T-helper 2 cell treated with Interferon-gamma antibody and Interleukin-4, amounts not matched to agents 100 ng/mL and 5 ng/mL, for 36 hours (primary cell): ENCODE data around the gene PDE4D. TPM values are rescaled to one million over a fixed set of nuclear protein-coding genes. Genes with fewer than 3 reads are reported as not detected.
"Not testable (repeated sequence)": the region's sequence is repeated elsewhere in the genome, so short reads cannot be mapped to it uniquely, and the experiment has no call there.

Experiments
- intact Hi-C: fragments of 100-400 bp; cut with micrococcal nuclease; formaldehyde crosslinking; loops from one replicate; pipeline ENCODE4 v1.15.1; 2023
- total RNA-seq: library from RNA; stranded (reverse); gene quantifications from 2 replicates; pipeline ENCODE4 v1.2.3, GENCODE V29; 2022

PDE4D gene
- total RNA-seq, 1 donor from 2014 or later: 60.2 TPM

DNA sequence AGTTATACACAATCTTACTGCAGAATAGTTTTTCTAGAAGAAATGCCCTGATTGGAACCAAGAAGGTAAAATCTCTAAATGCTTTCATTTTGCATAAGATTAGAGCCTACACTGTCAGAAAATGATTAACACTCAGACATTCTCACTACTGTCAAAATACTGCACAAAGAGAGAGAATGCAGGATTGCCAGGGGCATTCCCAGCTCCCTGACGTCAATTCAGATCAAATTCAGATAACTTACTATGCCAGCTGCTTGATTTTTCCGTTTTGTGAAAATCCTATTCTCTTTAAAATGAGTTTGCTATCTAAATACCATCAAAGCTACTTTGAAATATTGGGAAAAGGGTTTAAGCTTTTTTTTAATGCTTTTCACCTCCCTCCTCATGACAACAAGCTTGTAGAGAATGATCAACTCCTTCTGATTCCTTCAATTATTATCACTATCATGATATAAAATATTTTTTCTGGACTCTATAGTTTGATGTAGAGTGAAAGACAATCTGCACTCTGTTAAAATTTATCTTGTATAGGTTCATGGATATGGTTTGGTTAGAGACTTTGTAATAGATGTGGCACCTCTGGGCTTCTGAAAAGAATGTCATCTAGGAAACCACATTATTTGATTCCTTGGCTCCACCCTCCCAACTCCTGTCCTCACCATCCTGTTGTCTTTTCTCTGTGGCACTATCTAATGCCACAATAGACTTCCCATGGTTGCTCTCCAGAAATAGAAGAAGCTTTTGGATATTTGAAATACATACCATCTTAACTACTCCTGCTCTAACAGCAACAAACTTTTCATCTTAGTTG, 407.7 kb downstream of the PDE4D start:
- intact Hi-C loops: no loop called here

DNA sequence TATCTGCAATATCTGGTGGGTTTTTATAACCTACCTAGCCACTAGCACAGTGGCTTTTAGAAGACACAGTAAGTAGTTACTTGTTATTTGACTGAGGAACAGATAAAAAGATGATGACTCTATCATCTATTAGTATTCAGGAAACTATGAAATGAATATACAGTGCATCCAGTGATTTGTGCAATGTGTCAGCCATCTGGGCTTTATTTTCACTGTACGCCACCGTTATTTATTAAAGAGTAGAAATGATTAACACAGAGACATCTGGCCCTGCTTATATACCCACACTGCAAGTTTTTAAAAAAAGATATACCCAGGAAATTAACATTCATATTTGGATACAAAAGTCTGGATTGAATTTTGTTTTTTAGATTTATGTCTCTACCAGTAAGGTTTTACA, 408.4 kb downstream of the PDE4D start:
- intact Hi-C loops: no loop called here

DNA sequence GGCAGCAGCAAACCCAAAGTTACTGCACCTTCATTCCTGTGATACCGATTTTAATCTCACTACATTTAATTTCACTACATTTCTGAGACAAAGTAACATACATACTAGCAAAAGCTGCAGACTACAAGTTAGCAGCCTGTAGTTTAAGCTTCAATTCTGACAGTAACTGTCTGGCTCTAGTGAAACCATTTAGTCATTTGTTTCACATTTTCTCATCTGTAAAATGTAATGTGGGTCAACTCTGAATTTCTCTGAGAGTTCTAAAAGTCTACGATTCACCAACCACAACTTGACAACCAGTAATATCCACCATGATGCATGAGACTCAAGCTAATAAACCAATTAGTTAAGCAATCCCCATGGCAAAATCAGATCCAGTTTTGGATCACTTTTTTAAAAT, 408.9 kb downstream of the PDE4D start:
- intact Hi-C loops: no loop called here

DNA sequence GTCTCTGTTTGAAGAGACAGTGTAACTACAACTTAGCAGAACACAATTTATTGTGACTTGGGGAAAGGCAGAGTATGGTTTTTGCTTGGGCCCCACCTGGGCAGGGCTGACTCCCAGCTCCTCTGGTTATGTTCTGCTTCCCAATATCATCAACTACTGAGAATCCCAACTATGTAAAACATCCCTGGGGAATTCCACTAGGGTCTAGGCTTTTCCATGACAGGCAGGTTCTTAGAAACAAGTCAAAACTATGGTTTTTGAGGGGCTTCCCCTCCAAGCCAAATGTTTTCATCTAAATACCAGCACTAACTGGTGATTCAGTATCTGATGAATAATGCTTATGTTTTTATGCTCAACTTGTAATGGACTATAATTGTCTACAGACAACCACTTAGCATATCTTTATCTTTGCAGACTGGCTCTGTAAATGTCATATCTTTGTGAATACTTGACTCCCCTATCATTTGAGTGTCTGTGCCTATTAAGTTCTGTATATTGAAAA, 409.5 kb downstream of the PDE4D start:
- intact Hi-C loops: no loop called here

DNA sequence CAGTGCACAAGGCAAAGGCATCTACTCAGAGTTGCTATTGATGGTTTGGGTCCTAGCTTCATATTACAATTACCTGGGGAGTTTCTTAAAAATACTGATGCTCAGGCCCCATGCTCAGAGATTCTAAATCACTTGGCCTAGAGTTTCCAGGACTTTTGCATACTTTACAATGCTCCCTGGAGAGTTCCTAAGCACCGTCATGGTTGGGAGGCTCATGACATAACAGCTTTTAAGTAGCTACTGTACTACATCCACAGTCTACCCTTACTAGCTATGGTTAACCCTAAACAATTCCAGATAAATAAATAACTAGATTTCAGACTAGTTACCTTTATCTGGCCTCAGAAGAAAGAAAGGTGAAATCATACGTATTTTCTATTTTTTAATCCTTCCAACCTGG, 414.4 kb downstream of the PDE4D start:
- intact Hi-C loops: no loop called here

DNA sequence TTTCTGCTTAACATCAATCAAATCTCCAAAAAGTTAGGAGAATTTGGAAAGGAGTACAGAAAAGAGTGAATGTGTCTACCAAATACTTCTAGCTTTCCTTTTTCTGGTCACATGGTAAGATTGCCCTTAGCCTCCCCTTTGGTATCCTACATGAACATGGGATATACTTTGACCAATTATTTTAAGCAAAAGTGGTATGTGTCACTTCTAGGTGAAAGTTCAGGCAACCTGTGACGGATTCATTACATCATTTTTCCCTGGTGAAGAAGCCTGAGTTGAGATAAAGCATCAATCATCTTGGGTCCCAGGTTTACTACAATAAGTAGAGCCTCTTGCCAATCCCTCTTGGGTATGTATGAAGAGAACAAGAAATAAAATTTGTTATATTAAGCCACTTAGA, 419.2 kb downstream of the PDE4D start:
- intact Hi-C loops: no loop called here

DNA sequence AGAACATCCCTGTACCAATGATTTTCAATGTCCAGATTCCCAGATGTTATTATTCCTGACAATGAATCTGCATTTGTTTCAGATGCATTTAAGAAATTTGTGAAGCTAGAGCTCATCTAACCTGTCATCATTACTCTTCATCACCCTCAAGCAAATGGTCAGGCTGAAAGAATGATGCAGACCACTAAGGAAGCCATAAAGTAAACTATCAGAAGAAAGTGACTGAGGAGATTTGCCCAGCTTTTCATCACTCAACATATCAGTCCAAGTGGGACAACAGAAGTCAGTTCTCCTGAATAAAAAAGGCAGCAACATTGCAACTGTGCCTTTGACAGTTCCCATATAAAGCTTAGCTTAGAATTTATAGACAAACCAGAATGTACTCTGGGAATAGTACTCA, 419.9 kb downstream of the PDE4D start:
- intact Hi-C loops: no loop called here

DNA sequence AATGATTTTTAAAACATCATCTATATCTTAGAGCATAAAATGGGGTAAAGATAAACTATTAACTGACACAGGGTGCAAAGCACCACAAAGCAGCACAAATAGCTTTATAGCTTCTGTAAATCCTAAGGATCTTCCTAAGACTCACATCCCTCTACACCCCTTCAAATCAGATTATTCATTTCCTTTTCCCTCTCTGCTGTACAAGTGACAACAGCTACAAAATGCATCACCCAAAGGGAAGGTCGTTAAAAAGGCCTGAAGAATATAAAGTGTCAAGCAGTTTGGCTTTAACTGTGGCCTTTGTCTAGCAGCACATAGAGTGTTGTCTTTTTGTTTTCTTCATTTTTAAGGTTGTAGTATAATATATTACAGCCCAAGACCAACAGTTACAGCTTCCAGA, 422.1 kb downstream of the PDE4D start:
- intact Hi-C loops: no loop called here

DNA sequence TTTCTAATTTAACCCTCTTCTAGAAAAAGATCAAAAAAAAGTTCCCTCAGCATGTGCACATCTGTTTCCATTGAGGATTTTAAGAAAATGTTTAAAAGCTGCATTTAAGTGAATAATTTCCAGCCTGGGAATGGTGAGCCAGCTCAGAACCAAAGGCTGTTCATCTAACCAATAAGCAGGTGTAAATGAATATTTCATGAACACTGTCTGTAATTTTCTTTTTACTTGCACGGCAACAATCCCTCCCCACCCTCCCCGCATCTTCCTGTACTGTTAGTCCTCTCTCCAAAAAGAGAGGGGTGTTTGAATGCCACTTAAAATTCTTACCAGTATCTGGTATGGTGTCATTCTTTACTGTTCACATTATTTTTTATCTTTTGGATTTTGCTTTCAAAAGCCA, 425.6 kb downstream of the PDE4D start:
- intact Hi-C loops: no loop called here

DNA sequence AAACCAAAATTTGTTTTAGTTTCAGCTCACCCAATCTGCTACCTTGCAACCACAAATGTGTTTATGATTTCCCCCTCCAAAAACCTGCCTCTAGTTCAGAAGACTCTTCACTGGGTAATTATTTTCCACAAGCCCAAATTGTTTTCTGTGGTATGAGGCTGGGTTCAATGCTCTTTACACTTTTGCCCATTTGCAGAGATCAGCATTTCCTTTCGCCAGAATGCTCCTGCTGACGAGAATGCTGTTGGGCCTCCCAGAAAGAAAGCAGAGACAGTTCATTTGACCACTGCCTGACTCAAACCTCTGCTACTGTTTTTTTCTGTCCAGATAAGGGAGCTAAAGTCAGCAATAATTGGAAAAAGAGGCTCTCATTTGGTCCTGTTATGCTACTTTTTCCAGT, 427.3 kb downstream of the PDE4D start:
- intact Hi-C loops: no loop called here

DNA sequence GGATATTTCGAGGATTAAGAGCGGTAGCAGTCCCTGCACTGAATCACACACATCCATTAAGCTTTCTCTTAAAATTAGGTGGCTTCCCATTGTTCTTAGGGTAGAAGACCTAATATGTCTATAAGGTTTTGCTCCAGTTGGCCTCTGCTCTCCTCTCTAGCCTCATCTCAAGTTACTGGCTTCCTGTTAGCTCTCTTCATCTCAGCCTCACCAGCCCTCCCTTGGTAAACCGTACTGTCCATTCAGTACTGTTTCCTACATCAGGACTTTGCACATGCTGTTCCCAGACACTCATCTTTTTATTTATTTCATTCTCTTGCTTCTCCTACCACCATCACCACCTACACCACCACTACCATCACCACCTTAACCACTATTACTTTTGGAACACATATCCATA, 428.6 kb downstream of the PDE4D start:
- intact Hi-C loops: no loop called here

DNA sequence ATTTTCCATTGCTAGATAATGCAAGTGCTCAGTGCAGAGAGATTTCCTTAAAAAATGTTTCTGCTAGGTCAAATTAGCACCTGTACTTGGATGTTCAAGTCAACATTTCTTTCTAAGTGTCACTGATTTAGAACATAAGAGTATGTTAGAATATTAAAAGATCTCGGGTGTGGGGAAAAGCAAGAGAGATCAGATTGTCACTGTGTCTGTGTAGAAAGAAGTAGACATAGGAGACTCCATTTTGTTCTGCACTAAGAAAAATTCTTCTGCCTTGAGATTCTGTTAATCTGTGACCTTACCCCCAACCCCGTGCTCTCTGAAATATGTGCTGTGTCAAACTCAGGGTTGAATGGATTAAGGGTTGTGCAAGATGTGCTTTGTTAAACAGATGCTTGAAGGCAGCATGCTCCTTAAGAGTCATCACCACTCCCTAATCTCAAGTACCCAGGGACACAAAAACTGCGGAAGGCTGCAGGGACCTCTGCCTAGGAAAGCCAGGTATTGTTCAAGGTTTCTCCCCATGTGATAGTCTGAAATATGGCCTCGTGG, 429.8 kb downstream of the PDE4D start:
- intact Hi-C loops: not testable (repeated sequence)

DNA sequence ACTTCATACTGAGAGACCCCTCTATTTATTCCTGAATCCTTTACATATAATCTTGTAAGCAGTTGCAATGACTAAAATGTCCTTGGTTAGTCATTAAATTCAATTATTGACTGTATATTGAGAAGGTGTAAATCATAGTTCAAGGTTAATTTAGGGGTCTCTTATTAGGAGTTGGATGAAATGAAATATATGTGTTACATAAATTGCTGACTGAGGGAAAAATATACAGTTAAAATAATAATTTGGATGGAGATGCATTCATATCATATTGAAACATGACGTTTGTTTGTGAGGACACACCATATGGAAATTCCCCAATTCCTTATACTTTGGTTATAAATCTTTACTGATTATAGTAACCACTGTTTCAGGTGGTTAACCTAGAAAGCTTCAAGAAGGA, 430.6 kb downstream of the PDE4D start:
- intact Hi-C loops: no loop called here

DNA sequence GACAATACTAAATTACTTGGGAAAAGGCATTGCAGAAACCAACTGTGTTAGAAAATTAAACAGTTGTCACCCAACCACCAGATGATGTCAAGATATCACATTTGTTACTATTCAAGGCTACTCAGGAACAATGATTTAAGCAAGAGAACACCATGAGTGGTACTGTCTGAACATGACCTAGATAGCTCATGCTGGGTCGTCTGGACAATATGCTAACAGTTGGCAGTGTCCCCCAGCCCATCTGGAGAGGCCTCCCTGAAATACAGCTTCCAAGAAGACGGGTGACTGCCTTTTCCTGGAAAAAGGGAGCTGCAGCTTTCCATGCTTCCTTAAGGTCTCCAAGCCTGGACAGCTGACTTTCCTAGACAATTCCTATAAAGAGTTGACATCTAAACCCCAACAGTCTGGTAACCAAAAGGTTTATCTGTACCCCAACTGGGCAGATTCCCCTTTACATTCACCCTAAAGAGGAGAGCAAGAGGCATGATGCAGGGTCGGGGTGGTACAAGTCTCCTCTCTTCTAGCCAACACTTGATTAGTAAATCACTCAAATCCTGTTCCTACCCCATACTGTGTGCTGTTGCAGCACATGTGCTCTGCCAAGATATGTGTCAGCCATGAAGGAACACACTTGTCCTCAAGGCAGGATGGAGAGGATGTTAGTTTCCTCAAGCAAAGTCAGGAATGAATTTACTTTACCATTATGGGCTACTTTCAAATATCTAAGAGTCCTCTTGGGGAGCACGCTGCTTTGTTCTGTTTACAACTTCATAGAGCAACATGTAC, 433.0 kb downstream of the PDE4D start:
- intact Hi-C loops: no loop called here

DNA sequence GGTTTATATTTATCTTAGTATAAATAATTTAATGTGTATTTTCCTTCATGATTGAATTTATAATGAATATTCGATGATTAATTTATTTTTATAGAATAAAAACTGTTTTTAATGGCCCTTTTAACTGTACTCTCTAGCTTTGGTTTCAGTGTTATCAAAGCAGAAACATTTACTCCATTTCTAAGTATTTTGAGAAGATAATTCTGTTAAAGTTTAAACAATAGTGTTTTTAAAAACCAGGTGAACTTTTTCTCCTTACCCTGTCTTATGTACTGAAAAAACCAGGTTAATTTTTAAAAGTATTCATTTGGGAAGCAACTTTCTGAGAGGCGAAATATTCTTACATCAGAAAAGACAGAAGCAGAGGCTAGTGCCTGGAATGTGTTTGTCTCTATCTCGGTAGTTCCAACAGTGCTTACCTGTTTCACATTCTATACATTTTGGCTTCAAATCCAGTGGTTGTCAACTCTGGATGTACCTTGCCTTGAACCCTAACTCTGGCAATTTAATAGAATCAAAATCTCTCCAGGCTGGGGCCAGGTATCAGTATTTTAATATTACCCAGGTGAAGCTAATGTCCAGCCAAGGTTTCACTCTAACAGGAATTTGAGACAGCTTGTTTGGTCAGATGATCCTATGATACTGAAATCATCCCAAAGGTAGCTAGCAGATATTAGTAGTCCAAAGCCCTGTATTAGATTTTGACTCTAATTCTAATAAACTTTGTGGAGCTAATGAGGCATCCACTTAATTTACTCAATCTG, 434.4 kb downstream of the PDE4D start:
- intact Hi-C loops: no loop called here

DNA sequence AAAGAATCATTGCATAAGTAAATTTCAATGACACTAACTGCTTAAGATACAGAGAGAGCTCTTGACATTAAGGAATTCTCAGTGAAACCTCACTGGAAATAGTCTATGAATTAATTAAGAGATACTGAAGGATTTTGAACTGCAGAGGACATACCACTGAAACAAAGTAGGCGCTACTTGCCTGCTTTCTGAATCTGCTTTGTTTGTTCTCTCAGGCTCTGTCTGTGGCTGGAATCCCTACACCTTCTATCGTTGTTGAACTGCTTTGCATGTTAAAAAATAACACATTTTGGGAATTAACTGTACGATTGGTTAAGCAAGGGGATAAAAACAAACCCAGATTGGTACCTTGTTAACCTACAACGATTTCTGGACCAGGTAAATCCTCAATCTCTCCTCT, 435.2 kb downstream of the PDE4D start:
- intact Hi-C loops: no loop called here

DNA sequence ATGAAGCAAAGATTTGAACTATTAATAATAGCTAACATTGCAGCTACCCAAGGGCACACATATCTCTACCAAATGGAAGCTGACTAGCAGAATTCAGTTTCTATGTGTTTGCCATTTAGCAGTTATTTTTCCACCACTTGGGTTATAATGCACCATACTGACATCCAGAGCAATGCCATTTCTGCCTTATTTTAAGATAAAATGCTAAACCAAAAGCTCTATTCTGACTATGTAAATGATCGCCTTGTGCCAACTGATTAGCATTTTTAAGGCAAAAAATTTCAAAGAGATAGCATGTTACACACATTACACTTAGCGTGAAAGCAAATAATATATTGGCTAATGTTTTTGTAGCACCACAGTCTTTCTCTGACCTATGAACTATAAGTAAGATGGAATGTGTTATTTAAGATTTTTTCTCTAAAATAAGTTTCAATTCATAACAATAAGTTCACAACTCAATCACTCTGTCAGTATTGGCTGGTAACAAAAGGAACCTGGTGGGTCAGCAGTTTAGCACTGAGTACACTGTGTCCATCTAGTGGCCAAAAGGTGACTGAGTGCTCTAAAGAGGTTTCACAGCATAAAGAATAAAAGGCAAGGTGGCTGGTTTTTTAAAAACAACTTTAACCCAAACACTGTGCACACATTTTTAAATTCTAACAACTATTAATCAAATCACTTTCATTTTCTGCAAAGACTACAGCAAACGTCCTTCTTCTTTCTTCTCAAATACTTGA, 443.5 kb downstream of the PDE4D start:
- intact Hi-C loops: no loop called here

DNA sequence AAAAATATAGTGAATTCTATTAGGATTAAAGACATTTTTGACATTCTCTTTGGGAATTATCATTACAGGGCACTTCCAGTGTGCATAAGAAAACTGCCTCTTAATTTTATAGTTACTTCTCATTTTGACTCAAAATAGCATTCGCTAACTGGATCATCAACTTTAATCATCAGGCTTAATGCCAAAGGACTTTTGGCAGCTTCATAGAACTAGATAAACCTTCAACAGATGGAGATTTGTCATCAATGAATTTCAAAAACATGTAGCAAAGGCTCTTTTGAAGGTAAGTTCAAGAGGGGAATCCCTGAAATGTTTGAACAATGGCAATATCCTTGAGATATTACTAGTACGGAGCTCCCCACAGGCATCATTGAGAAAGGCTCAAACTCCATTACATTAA, 447.2 kb downstream of the PDE4D start:
- intact Hi-C loops: no loop called here

DNA sequence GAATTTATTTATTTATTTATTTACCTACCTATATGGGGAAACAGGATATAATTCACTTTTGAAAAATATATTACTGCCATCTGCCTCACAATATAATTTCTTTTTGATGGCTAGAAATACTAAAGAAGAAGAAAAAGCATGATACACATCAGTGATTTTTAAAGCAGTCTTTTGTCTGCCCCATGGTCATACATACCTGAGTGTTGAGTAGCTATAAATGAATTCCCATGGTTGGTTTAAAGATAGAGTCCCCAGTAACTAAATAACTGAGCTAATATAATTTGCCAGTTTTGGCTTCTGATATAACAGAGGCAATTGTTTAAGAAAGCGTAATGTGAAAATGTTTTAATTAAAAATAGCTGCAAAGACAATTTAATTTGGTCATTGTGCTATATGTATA, 447.8 kb downstream of the PDE4D start:
- intact Hi-C loops: no loop called here

DNA sequence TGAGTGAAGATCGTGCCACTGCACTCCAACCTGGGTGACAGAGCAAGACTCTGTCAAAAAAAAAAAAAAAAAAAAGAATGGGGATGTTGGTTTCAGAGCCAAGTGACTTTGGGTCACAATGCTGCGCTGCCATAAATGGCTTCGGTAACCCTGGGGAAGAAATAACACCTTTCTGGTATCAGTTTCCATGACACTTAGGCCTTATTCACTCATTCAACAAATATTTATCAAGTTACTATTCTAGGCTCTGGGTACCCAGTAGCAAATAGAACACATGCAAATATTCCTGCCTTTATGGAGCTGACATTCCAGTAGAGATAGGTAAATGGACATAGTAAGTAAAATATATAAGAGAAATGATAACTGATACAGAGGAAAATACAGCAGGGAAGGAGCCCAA, 454.2 kb downstream of the PDE4D start:
- intact Hi-C loops: no loop called here

DNA sequence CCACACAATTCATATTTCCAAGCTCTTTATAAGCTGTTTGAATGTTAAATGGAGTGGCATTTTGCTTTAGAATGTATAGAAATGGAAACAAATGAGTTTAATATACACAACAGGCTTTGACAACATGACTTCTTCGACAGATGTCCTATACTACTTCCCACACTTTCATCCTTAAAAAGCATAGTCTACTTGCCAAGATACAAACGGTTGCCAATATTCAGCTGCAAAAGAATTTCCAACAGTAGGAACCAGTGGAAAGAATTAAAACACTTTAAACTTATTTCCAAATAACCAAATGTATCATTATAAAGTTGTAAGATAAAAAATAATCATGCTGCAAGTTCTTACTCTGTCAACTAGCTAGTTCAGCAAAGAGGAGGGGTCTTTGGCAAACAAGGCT, 456.4 kb downstream of the PDE4D start:
- intact Hi-C loops: no loop called here
